Measurements from ENCODE around the gene PCGF3. TPM values are rescaled to one million over a fixed set of nuclear protein-coding genes. Genes with fewer than 3 reads are reported as not detected.

The PCGF3 gene
- total RNA-seq, 3 donors from 2014 or later = 60.6 to 71.7 (median 69.4) TPM

- Histone ChIP-seq H3K9me3 (no peaks in the 10 kb centered on the region), H3K27ac (no peak overlapping the region), H3K27me3 (peaks cover 0 to 23% of the 10 kb centered on the region in 2 donors), H3K4me1 (no peaks in the 10 kb centered on the region), H3K36me3 (no peaks in the 10 kb centered on the region), H3K4me3 (no peak overlapping the region)
- TF ChIP-seq POLR2A (IDR thresholded peaks at IDR 0.05) (no peak), POLR2AphosphoS5 (IDR thresholded peaks at IDR 0.05) (no peak)
- TF ChIP-seq, protein P1, sequence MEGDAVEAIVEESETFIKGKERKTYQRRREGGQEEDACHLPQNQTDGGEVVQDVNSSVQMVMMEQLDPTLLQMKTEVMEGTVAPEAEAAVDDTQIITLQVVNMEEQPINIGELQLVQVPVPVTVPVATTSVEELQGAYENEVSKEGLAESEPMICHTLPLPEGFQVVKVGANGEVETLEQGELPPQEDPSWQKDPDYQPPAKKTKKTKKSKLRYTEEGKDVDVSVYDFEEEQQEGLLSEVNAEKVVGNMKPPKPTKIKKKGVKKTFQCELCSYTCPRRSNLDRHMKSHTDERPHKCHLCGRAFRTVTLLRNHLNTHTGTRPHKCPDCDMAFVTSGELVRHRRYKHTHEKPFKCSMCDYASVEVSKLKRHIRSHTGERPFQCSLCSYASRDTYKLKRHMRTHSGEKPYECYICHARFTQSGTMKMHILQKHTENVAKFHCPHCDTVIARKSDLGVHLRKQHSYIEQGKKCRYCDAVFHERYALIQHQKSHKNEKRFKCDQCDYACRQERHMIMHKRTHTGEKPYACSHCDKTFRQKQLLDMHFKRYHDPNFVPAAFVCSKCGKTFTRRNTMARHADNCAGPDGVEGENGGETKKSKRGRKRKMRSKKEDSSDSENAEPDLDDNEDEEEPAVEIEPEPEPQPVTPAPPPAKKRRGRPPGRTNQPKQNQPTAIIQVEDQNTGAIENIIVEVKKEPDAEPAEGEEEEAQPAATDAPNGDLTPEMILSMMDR (IDR thresholded peaks at IDR 0.05) = no peak
- DNase-seq (ENCODE audit: low spot score in 2 of 2) = no peak
- intact Hi-C loops (cut with DNase I; ENCODE audit: low total_unique reads) = loop anchor here (10.0 kb wide), 1 partner anchor 906 kb away; no protein-coding TSS in a partner anchor
These were observed 46.7 kb upstream of the PCGF3 start for GRCh38 chr4:658681-659667.

- H3K9me3 ChIP-seq = no peaks in the 10 kb centered on the region
- no peak for DNase-seq (ENCODE audit: low spot score in 2 of 2)
- no peak overlapping the region for H3K4me3 ChIP-seq
- H3K27ac ChIP-seq = no peak overlapping the region
- H3K36me3 ChIP-seq = no peaks in the 10 kb centered on the region
- H3K4me1 ChIP-seq = no peaks in the 10 kb centered on the region
- TF ChIP-seq POLR2AphosphoS5 (IDR thresholded peaks at IDR 0.05) = no peak
- TF ChIP-seq, protein P1 (IDR thresholded peaks at IDR 0.05) = no peak
- no peak for TF ChIP-seq POLR2A (IDR thresholded peaks at IDR 0.05)
- intact Hi-C loops (cut with DNase I; ENCODE audit: low total_unique reads) = loop anchor here (10.0 kb wide), 1 partner anchor 905 kb away; no protein-coding TSS in a partner anchor
- H3K27me3 ChIP-seq = peaks cover 0 to 15% of the 10 kb centered on the region in 2 donors
These were observed 45.8 kb upstream of the PCGF3 start for GRCh38 chr4:659851-660250.

DNA sequence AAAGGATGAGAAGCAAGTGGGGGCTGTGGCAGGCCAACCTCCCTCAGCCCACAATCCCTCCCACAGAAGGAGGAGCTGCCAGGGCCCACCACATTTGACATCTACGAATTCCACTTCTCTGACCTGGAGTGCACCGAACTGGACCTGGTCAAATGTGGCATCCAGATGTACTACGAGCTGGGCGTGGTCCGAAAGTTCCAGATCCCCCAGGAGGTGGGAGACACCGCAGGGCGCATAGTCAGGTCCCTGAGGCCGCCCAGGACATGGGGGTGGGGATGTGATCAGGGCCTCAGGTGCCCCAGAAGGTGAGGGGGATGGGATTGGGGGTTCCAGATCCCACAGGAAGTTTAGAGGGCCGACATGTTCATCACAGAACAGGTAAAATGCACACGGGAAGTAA lies 45.2 kb upstream of the PCGF3 start:
- H3K9me3 ChIP-seq = no peaks in the 10 kb centered on the region
- H3K27ac ChIP-seq = no peak overlapping the region
- TF ChIP-seq, protein P1 (IDR thresholded peaks at IDR 0.05) = no peak
- no peak for TF ChIP-seq POLR2A (IDR thresholded peaks at IDR 0.05)
- TF ChIP-seq POLR2AphosphoS5 (IDR thresholded peaks at IDR 0.05) = no peak
- no peaks in the 10 kb centered on the region for H3K4me1 ChIP-seq
- H3K4me3 ChIP-seq = no peak overlapping the region
- DNase-seq (ENCODE audit: low spot score in 2 of 2) = no peak
- no peaks in the 10 kb centered on the region for H3K36me3 ChIP-seq
- peaks cover 0 to 10% of the 10 kb centered on the region in 2 donors for H3K27me3 ChIP-seq
- intact Hi-C loops (cut with DNase I; ENCODE audit: low total_unique reads) = no loop called here

DNA sequence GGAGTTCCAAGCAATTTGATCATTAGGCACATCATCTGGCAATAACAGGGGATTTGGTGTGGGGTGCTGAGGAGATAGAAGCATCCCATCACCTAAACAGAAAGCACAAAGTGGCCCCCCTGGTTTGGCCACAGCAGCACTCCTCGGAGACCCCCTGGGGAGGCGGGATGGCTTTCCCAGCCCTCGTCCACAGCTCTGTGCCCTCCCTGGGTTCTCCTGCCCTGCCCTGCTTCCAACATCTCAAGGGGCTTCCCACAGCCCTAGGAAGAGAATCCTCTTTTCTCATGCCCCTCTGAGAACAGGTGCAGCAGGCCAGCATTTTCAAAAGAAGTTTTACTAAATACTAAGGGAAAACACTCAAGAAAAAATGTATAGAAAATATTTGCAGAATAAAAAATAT lies 44.4 kb upstream of the PCGF3 start:
- Histone ChIP-seq H3K4me1 (no peaks in the 10 kb centered on the region), H3K36me3 (no peaks in the 10 kb centered on the region), H3K4me3 (no peak overlapping the region), H3K9me3 (no peaks in the 10 kb centered on the region), H3K27me3 (peaks cover 0 to 3% of the 10 kb centered on the region in 2 donors), H3K27ac (no peak overlapping the region)
- DNase-seq (ENCODE audit: low spot score in 2 of 2) = no peak
- intact Hi-C loops (cut with DNase I; ENCODE audit: low total_unique reads) = no loop called here
- TF ChIP-seq, protein P1 (IDR thresholded peaks at IDR 0.05) = no peak
- TF ChIP-seq POLR2A (IDR thresholded peaks at IDR 0.05) = no peak
- TF ChIP-seq POLR2AphosphoS5 (IDR thresholded peaks at IDR 0.05) = no peak
